Activated naive CD4-positive, alpha-beta T cell treated with Interleukin-2 at 50 U/mL for 16 hours (primary cell): ENCODE data around the gene DNAJC12.

ENCODE experiments used
- DNase-seq: peaks from one replicate; pipeline ENCODE4 v3.0.0-alpha.2; 2020

The DNAJC12 gene

GRCh38 chr10:67760272-67760671 is 77.7 kb downstream of the DNAJC12 start:
- no peak for DNase-seq
